GM04504 (cell line): ENCODE results near the gene PPCS.
"Not testable (repeated sequence)": the region's sequence is repeated elsewhere in the genome, so short reads cannot be mapped to it uniquely, and the experiment has no call there.

Experiments used
- DNase-seq: peaks from one replicate; pipeline ENCODE4 v3.0.0-alpha.2; 2012; ENCODE audit warnings: low read depth

The PPCS gene

GRCh38 chr1:42453386-42453785 lies 3.0 kb upstream of the PPCS start:
- DNase-seq = no peak

- no peak for DNase-seq
Measured at GRCh38 chr1:42454403-42454802, 1.9 kb upstream of the PPCS start.

DNA sequence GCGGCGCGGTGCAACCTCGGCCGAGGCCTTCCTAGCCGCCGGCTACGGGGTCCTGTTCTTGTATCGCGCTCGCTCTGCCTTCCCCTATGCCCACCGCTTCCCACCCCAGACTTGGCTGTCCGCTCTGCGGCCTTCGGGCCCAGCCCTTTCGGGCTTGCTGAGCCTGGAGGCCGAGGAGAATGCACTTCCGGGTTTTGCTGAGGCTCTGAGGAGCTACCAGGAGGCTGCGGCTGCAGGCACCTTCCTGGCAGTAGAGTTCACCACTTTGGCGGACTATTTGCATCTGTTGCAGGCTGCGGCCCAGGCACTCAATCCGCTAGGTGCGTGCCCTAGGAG lies 379 bp downstream of the PPCS start:
- DNase-seq = peak; percentile 25

DNA sequence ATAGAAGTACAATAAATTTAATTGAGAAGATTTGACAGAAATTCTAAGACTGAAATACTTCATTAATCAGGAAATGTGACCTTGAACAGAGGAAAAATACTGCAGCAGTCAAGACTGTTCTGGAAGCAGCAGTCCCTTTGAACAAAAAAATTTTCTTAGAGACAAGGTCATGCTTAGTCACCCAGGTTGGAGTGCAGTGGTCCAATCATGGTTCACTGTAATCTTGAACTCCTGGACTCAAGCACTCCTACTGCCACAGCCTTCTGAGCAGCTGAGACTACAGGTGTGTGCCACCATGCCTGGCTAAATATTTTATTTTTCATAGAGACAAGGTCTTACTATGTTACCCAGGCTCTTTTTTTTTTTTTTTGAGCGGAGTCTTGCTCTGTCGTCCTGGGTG lies 4.9 kb downstream of the PPCS start:
- no peak for DNase-seq

DNA sequence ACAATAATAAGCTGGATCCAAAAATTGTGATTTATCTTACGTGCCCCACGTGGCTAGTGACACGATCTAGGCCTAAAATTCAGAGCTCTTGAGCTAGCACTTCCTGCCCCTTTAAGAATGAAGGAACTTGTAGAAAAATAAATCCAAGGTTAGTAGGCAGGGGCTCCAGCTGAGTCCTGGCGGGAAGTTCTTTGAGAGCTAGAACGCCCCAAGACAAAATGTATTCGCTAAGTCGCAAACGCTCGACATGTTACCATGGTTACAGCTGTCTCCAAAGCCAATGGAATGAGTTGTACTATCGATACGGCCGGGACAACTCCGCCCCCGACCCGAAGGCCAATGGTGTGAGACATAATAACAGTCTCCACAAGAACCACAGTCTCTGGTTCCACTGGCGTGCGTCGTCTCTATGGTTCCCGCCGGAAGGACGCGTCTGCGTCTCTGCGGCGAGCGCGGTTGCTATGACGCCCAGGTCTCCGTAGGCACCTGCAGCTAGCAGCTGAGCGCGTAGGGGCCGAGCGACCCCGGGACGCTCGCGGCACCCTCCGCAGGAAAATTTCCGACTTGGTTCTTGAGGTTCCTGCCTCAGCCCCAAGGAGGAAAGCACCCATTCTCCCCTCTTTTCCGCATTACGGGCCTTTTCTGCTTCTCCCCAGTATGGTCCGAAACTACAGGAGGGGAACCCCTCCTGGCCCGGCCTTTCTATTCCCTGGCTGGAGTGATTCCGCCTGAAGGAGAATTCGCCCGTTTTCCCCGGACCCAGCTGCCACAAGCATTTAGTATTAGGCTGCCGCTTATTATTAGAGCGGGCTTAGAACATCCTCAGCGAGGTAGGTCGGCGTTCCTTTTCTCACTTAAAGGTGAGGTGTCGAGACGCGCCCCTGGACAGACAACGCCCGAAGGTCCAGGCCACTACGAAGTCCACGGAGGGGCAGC lies 6.8 kb downstream of the PPCS start, which contains the start of gene CCDC30:
CCDC30 (plus strand) TSS at position 459 of the 936 bp plus-strand sequence. CDS start 17,266 bp downstream, outside the sequence.
- DNase-seq = peak; percentile 95

- DNase-seq = no peak
Measured at GRCh38 chr1:42463921-42464320, 7.6 kb downstream of the PPCS start.

GRCh38 chr1:42466030-42466429 lies 9.7 kb downstream of the PPCS start:
- DNase-seq = no peak

- no peak for DNase-seq
Measured at GRCh38 chr1:42469727-42470126, 13.4 kb downstream of the PPCS start.

DNA sequence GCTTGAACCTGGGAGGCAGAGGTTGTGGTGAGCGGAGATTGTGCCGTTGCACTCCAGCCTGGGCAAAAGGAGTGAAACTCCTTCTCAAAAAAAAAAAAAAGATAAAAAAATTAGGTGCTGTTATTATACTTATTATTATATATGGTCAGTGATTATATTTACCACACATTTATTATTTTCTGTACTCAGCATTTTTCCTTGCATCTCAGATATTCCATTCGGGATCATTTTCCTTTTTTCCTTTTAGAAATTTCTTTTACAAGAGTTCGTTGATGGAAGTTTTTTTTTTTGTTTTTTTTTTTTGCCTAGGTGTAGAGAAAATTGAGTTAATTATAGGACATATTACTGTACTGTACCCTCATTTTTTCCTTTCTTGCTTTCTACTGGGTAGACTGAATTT lies 20.3 kb downstream of the PPCS start:
- DNase-seq = no peak

DNA sequence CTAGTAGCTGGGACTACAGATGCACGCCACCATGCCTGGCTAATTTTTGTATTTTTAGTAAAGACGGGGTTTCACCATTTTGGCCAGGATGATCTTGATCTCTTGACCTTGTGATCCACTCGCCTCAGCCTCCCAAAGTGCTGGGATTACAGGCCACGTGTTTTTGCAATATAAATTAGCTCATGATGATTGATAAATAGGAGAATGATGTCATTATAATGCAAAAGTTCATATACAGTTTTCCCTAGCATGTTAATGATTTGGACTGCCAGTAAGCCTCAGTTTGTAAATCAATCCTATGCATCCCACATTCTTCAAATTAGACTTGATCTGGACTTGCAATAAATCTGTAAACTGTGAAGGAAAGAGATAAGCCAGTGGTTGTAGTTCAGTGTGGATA lies 21.0 kb downstream of the PPCS start:
- DNase-seq = not testable (repeated sequence)

DNA sequence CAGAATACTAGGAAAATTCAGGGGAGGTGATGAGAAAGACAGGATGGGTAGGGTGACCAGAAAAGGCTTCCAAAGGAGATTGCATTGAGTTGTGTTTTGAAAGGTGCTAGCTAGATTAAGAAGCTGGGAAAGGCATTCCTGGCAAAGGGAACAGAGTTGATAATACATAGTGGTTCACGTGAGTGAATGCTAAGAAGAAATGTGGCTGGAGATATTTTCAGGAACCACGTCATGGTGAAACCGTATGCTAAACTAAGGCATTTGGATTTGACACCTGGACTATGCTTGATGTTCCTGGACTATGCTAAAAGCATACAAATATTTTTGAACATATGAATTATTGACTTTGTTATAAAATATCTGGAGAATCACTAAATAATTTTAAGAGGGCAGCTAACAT lies 21.4 kb downstream of the PPCS start:
- no peak for DNase-seq

DNA sequence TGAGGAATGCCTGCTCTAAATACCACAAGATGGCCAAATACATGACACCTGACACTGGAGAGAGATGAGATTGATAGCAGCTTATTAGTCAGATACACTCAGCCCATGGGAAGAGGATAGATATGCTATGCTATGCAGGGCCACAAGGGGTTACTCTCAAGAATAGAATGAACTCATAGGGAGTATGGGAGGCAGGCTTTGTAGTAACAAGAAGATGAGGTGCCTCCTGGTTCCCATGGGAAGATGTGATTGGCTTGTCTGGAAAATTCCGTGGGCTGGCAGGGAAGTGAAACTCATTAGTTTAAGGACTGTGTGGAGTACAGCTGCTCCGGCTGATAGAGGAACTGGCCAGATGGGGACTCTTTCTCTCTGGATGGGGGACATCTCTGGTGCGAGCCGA lies 23.3 kb downstream of the PPCS start:
- DNase-seq = no peak

GRCh38 chr1:42480921-42481320 lies 24.6 kb downstream of the PPCS start:
- DNase-seq = no peak

DNA sequence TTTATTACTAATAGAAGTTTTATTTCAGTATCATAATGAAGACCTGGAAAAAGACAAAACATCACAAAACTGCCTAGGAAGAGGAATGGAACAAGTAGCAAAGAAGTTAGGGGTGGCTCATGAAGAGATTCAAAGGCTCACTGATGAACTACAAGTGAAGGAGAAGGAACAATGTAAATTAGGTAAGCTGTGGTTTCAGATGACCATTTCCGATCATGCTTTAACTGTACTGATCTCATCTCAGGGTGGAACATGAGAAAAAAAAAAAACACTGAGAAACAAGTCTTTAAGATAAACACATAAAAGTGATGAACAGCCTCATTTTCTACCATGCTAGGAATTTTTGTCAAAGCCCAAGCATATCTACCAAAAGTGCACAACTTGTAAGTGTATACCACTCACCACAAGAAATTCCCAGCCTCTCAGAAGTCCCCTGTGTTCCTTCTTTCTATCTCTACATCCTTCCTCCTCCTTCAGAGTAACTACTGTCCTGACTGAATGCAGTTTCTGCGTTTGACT lies 26.4 kb downstream of the PPCS start:
- DNase-seq = no peak

- peak; percentile 73 for DNase-seq
Measured at GRCh38 chr1:42484382-42484781, 28.0 kb downstream of the PPCS start.

GRCh38 chr1:42490237-42490636 lies 33.9 kb downstream of the PPCS start:
- no peak for DNase-seq

DNA sequence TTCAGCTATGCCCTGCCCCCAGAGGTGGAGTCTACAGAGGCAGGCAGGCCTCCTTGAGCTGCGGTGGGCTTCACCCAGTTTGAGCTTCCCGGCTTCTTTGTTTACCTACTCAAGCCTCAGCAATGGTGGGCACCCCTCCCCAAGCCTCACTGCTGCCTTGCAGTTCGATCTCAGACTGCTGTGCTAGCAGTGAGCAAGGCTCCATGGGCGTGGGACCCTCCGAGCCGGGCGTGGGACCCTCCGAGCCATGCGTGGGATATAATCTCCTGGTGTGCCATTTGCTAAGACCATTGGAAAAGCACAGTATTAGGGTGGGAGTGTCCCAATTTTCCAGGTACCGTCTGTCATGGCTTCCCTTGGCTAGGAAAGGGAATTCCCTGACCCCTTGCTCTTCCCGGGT lies 45.7 kb downstream of the PPCS start:
- not testable (repeated sequence) for DNase-seq

- no peak for DNase-seq
Measured at GRCh38 chr1:42504535-42505128, 48.3 kb downstream of the PPCS start.

- no peak for DNase-seq
Measured at GRCh38 chr1:42506576-42506975, 50.2 kb downstream of the PPCS start.
